ENCODE measurements around the gene MTREX.

The MTREX gene

DNA sequence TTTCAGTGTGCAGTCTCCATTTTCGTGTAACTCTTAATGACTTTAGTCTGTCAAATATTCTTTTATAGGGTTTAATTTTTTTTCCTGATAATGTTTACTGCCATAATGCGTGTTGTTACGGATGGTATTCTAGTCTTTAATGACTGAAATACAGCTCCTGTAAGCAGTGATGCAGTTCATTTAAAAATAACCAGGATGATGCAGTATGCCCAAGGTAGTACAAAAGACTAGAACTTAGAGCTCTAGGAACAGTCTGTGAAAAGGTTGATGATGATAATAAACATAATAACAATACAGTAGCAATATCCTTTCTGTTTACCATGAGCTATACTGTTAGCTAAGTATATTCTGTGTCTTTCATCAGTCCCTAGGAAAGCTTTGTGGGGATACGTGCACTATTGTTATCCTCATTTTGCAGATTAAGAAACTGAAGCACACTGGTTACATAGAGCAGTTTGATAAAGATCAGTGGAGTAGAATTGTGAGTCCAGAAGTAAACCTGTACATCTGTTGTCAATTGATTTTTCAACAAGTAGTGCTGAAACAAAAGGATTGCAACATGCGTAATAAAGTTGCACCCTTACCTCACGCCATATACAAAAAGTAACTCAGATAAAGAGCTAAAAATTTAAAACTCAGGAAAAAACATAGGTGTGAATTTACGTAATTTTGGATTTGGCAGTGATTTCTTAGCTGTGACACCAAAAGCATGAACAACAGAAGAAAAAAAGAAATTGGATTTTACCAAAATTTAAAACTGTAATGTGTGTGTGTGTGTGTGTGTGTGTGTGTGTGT is 64.5 kb downstream of the MTREX start:
- TF ChIP-seq, protein P1, sequence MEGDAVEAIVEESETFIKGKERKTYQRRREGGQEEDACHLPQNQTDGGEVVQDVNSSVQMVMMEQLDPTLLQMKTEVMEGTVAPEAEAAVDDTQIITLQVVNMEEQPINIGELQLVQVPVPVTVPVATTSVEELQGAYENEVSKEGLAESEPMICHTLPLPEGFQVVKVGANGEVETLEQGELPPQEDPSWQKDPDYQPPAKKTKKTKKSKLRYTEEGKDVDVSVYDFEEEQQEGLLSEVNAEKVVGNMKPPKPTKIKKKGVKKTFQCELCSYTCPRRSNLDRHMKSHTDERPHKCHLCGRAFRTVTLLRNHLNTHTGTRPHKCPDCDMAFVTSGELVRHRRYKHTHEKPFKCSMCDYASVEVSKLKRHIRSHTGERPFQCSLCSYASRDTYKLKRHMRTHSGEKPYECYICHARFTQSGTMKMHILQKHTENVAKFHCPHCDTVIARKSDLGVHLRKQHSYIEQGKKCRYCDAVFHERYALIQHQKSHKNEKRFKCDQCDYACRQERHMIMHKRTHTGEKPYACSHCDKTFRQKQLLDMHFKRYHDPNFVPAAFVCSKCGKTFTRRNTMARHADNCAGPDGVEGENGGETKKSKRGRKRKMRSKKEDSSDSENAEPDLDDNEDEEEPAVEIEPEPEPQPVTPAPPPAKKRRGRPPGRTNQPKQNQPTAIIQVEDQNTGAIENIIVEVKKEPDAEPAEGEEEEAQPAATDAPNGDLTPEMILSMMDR (IDR thresholded peaks at IDR 0.05; ENCODE audit: low read depth, low read length, missing control alignments), result no peak
- no peak for DNase-seq (ENCODE audit: extremely low read depth, low read depth)
- H3K4me3 ChIP-seq (replicated peaks; ENCODE audit: low read depth, low read length), result no peak overlapping the region

DNA sequence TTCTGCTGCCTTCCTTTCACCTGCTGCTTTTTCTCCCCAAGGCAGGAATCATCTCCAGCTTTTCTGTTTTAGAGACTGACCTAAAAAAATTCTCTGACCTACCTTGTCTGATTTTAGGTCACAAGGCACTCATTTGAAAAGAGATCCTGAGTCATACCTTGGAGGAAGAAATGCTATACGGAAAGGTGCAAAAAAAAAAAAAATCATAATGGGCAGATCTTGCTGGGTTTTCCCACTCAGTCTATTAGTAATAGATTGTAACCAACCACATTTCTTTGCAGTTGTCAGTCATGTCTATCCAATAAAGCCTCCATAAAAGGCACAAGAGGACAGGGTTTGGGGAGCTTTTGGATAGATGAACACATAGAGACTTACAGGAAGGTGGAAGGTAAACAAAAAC is 70.0 kb downstream of the MTREX start:
- TF ChIP-seq, protein P1 (IDR thresholded peaks at IDR 0.05; ENCODE audit: low read depth, low read length, missing control alignments), result no peak
- H3K4me3 ChIP-seq (replicated peaks; ENCODE audit: low read depth, low read length), result no peak overlapping the region
- DNase-seq (ENCODE audit: extremely low read depth, low read depth), result no peak

DNA sequence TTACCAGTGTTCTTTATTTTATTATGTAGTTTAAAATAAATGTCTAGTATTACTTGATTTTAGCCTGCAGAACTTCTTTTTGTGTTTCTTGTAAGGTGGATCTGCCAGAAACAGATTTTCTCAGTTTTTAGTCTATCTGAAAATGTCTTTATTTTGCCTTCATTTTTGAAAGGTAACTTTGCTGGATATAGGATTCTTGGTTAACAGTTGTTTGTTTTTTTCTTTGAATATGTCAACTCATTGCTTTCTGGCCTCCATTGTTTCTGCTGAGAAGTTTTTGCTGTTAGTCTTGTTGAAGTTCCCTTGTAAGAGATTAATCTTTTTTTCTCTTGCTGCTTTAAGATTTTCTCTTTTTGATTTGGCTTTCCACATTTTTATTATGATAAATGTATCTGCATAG is 75.5 kb downstream of the MTREX start:
- no peak overlapping the region for H3K4me3 ChIP-seq (replicated peaks; ENCODE audit: low read depth, low read length)
- DNase-seq (ENCODE audit: extremely low read depth, low read depth), result no peak
- TF ChIP-seq, protein P1 (IDR thresholded peaks at IDR 0.05; ENCODE audit: low read depth, low read length, missing control alignments), result no peak

DNA sequence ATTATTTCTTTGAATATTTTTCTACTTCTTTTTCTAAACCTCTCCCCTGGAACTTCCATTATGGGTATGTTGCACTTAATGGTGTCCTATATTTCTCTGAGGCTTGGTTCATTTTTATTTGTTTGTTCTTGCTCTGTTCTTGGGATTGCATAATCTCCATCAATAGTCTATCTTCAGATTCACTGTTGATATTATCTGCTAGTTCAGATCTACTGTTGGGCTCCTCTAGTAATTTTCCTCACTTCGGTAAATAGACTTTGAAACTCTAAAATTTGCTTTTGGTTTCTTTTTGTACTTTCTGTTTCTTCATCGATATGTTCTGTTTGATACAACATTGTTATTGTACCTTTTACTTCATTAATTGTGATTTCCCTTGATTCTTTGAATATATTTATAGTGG is 76.3 kb downstream of the MTREX start:
- TF ChIP-seq, protein P1 (IDR thresholded peaks at IDR 0.05; ENCODE audit: low read depth, low read length, missing control alignments), result no peak
- DNase-seq (ENCODE audit: extremely low read depth, low read depth), result no peak
- no peak overlapping the region for H3K4me3 ChIP-seq (replicated peaks; ENCODE audit: low read depth, low read length)

DNA sequence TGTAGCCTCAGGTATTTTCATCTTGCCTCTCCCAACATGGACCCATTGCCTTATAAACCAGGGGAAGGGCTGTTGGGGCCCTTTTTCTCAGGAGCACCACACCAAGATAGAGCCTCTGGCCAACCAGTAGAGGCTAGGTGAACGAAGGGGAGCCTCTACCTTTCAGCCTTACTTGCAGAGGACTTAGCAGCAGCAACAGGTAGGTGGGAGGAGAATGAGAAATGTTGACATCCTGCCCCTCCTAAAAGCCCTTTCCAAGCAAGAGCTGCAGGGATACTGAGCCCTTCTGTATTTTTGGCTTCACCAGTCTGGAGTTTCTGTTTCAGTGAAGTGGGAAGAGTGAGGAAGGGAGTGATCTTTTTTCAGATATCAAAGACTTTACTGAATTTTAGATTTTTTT is 77.4 kb downstream of the MTREX start:
- no peak for DNase-seq (ENCODE audit: extremely low read depth, low read depth)
- TF ChIP-seq, protein P1 (IDR thresholded peaks at IDR 0.05; ENCODE audit: low read depth, low read length, missing control alignments), result no peak
- H3K4me3 ChIP-seq (replicated peaks; ENCODE audit: low read depth, low read length), result no peak overlapping the region

DNA sequence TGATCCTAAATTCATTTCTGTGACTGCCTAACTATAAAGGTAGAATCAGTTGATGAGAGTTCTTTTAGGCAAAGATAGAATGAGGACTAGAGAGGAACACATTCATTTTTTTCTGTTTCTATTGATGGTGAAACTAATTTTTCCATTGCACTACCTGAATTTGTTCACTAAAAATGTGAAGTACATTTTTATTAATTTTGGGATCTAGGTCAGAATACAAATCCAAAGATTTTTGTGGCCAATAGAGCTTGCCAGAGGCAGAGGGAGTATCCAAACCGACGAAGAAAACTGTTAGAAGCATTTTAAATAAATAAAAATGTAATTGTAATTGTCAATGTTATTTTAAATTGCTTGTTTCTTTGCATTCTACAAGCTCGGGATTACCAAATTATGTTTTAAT is 78.1 kb downstream of the MTREX start:
- DNase-seq (ENCODE audit: extremely low read depth, low read depth), result no peak
- H3K4me3 ChIP-seq (replicated peaks; ENCODE audit: low read depth, low read length), result no peak overlapping the region
- TF ChIP-seq, protein P1 (IDR thresholded peaks at IDR 0.05; ENCODE audit: low read depth, low read length, missing control alignments), result no peak

DNA sequence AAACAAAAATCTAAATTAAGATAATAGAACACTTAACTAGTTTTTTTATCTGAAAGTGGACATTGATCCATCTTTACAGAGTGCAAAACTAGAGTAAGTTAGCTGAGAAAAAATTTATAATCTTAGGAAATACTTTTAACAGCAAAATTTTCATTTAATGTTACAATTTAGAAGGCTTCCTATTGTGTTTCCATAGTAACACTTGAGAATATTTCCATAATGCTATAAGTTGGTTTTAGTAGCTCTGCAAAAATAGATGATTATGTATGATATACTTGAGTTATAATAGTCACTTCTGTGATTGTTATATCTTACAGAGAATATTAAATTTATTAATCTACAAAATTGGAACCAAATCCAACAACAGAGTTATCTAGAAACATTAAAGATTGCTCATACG is 78.6 kb downstream of the MTREX start:
- no peak overlapping the region for H3K4me3 ChIP-seq (replicated peaks; ENCODE audit: low read depth, low read length)
- TF ChIP-seq, protein P1 (IDR thresholded peaks at IDR 0.05; ENCODE audit: low read depth, low read length, missing control alignments), result no peak

More for the DNA sequence above, 78.6 kb downstream of the MTREX start:
- DNase-seq (ENCODE audit: extremely low read depth, low read depth), result no peak
